ENCODE results near the gene KCTD5. TPM values are rescaled to one million over a fixed set of nuclear protein-coding genes. Genes with fewer than 3 reads are reported as not detected.
"Not testable (repeated sequence)": the region's sequence is repeated elsewhere in the genome, so short reads cannot be mapped to it uniquely, and the experiment has no call there.

Gene KCTD5
- total RNA-seq, 2 donors from 2014 or later = 27.8 to 46.9 TPM

DNA sequence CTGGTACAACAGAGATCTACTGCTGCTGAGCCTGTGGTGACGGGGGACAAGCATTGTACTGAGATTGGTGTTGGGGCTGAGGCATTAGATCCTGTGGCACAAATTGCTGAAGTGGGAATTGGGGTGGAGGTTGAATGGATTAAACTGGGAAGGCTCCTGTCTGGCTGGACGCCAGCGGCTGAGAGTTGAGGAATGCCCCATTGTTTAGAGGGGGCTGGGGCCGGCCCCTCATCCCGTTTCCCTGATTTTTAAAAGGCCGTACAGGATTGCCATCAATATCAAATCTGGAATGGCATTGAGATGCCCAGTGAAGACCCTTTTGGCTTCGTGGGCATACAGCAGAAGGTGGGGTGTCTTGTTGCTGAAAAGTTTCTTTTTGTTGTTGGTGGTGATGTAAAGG is 15.7 kb upstream of the KCTD5 start:
- ATAC-seq; DNase-seq (ENCODE audit: low spot score in 2 of 2); H3K9me3 Mint-ChIP-seq; H3K27ac Mint-ChIP-seq: not testable (repeated sequence)
- H3K36me3 Mint-ChIP-seq = peaks cover 0 to 29% of the 10 kb centered on the region in 2 donors

- H3K9me3 Mint-ChIP-seq; DNase-seq (ENCODE audit: low spot score in 2 of 2); ATAC-seq: not testable (repeated sequence)
- peak overlapping the region; percentile 50 to 77 for H3K27ac Mint-ChIP-seq
- H3K36me3 Mint-ChIP-seq = peaks cover 0 to 29% of the 10 kb centered on the region in 2 donors
Observed at GRCh38 chr16:2669587-2669986, 12.7 kb upstream of the KCTD5 start.

- not testable (repeated sequence) for H3K9me3 Mint-ChIP-seq, ATAC-seq
- Mint-ChIP-seq H3K27ac (peak overlapping the region in 1 of 2 donors; percentile 77), H3K36me3 (peaks cover 0 to 24% of the 10 kb centered on the region in 2 donors)
- DNase-seq (ENCODE audit: low spot score in 2 of 2) = peak; percentile 74 to 77
Observed at GRCh38 chr16:2670017-2670416, 12.3 kb upstream of the KCTD5 start.

DNA sequence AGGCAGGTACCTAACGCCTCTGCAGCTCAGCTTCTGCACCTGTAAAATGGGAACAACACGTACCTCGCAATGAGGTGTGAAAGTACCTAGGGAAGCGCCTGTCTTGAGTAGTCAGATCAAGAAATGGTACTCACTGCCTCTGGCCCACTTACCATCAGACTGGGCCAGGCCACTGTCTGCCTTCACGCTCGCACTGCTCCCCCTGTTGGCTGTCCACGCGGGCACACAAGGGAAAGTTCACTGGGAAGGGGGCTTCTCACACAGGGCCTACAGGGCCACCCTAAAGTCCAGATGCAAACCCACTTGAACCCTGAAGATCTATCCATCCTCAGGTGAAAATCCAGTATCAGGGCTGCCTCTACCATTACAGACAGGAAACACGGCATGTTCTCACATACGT is 11.1 kb upstream of the KCTD5 start:
- not testable (repeated sequence) for ATAC-seq, H3K9me3 Mint-ChIP-seq, H3K27ac Mint-ChIP-seq
- DNase-seq (ENCODE audit: low spot score in 2 of 2) = peak in 1 of 2 donors; percentile 31
- H3K36me3 Mint-ChIP-seq = peaks cover 0 to 23% of the 10 kb centered on the region in 2 donors

DNA sequence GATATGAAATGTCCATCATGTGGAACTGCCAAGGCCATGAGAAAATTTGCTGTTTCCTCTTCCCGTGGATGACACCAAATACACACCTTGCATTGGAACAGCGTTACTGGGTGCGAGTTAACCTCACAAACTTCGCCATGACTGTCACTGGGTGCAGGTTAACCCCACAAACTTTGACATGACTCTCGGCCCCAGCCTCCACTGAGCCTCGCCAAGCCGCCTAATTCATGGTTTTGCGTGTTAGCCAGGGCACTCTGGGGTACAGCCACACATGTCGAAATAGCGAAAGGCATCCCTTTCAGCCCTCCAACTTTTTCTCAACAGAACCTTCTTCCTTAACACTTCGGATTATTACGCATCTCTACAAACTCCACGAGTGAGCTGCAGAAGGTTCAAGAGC is 10.6 kb upstream of the KCTD5 start:
- Mint-ChIP-seq H3K27ac (no peak overlapping the region), H3K36me3 (peaks cover 0 to 18% of the 10 kb centered on the region in 2 donors), H3K9me3 (no peaks in the 10 kb centered on the region)
- ATAC-seq = no peak
- no peak for DNase-seq (ENCODE audit: low spot score in 2 of 2)

- H3K27ac Mint-ChIP-seq = peak overlapping the region; percentile 44 to 71
- peaks cover 0 to 15% of the 10 kb centered on the region in 2 donors for H3K36me3 Mint-ChIP-seq
- peak; percentile 97 to 98 for ATAC-seq
Observed at GRCh38 chr16:2673066-2673999, 9.0 kb upstream of the KCTD5 start.

DNA sequence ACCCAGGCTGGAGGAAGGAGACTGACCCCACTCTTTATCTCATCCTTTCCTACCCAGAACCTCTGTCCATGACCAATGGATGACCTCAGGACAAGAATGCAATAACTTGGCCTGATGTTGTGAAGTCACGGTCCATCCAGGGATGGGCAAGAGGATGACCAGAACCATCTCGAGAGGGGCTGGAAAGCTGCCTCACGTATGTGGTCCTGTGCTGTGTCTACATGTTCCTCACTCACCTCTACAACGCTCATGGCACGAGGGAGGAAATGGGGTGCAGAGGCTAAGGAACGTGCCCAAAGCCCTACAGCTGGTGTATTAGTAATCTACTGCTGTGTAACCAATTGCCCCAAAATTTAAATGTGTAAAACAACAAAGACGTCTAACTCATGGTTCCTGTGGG is 7.3 kb upstream of the KCTD5 start:
- DNase-seq (ENCODE audit: low spot score in 2 of 2) = no peak
- H3K36me3 Mint-ChIP-seq = peaks cover 0 to 5% of the 10 kb centered on the region in 2 donors
- no peak for ATAC-seq
- H3K9me3 Mint-ChIP-seq = no peaks in the 10 kb centered on the region
- H3K27ac Mint-ChIP-seq = no peak overlapping the region

More at GRCh38 chr16:2673066-2673999, 9.0 kb upstream of the KCTD5 start:
- no peaks in the 10 kb centered on the region for H3K9me3 Mint-ChIP-seq
- peak; percentile 93 to 96 for DNase-seq (ENCODE audit: low spot score in 2 of 2)

GRCh38 chr16:2675714-2676113 is 6.6 kb upstream of the KCTD5 start:
- peak overlapping the region in 1 of 2 donors; percentile 94 for H3K27ac Mint-ChIP-seq
- peaks cover 0 to 5% of the 10 kb centered on the region in 2 donors for H3K36me3 Mint-ChIP-seq
- ATAC-seq (no peak), DNase-seq (ENCODE audit: low spot score in 2 of 2) (peak in 1 of 2 donors; percentile 40)
- no peaks in the 10 kb centered on the region for H3K9me3 Mint-ChIP-seq

DNA sequence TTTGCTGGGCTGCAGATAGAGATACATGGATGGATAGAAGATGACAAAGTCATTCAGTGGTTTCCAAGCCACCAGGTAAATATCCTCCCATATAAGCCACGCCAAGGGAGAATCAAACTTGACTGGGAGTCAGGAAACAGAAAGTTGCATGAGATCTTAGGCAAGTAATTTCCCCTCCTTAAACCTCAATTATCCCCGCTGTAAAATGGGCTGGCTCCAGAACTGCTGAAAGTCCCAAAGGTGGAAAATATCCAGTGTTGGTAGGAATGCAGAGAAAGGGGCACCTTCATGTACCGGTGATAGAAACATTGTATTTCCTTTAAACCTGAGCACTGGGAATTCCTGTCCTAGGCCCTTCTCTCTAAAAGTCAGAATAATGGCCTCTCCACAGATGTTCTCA is 5.4 kb upstream of the KCTD5 start:
- H3K27ac Mint-ChIP-seq; H3K9me3 Mint-ChIP-seq; DNase-seq (ENCODE audit: low spot score in 2 of 2); H3K36me3 Mint-ChIP-seq; ATAC-seq: not testable (repeated sequence)

- not testable (repeated sequence) for ATAC-seq; H3K9me3 Mint-ChIP-seq; DNase-seq (ENCODE audit: low spot score in 2 of 2); H3K27ac Mint-ChIP-seq; H3K36me3 Mint-ChIP-seq
Observed at GRCh38 chr16:2678206-2678965, 3.9 kb upstream of the KCTD5 start.

- peak overlapping the region in 1 of 2 donors; percentile 94 for H3K27ac Mint-ChIP-seq
- not testable (repeated sequence) for DNase-seq (ENCODE audit: low spot score in 2 of 2); ATAC-seq; H3K9me3 Mint-ChIP-seq; H3K36me3 Mint-ChIP-seq
Observed at GRCh38 chr16:2679902-2680301, 2.4 kb upstream of the KCTD5 start.

DNA sequence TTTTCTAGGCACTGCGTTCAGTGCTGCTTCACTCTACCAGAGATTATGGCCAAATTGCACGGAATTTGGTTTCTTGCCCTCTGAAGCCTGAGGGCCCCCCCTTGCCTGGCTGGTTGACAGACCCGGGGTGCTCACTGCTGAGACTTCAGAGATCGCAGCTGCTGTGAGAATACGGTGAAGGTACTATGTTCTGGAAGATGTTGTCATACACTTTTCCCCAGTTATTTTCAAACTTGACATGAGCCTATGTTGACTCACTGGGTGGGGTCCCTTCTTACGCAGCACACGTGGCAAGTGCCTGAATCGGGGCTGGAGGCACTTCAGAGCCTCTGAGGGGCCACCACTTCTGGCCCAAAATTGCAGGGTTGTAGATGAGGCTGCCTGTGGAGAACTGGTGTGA is 2.0 kb upstream of the KCTD5 start:
- ATAC-seq = peak in 1 of 2 donors; percentile 38
- peak overlapping the region; percentile 74 to 94 for H3K27ac Mint-ChIP-seq
- DNase-seq (ENCODE audit: low spot score in 2 of 2); H3K36me3 Mint-ChIP-seq; H3K9me3 Mint-ChIP-seq: not testable (repeated sequence)

GRCh38 chr16:2683041-2683440 is 718 bp downstream of the KCTD5 start:
- H3K27ac Mint-ChIP-seq = peak overlapping the region; percentile 94
- not testable (repeated sequence) for H3K36me3 Mint-ChIP-seq; H3K9me3 Mint-ChIP-seq; DNase-seq (ENCODE audit: low spot score in 2 of 2)
- peak in 1 of 2 donors; percentile 0 for ATAC-seq

GRCh38 chr16:2686075-2686474 is 3.8 kb downstream of the KCTD5 start:
- not testable (repeated sequence) for H3K9me3 Mint-ChIP-seq, H3K36me3 Mint-ChIP-seq
- peak in 1 of 2 donors; percentile 9 for ATAC-seq

DNA sequence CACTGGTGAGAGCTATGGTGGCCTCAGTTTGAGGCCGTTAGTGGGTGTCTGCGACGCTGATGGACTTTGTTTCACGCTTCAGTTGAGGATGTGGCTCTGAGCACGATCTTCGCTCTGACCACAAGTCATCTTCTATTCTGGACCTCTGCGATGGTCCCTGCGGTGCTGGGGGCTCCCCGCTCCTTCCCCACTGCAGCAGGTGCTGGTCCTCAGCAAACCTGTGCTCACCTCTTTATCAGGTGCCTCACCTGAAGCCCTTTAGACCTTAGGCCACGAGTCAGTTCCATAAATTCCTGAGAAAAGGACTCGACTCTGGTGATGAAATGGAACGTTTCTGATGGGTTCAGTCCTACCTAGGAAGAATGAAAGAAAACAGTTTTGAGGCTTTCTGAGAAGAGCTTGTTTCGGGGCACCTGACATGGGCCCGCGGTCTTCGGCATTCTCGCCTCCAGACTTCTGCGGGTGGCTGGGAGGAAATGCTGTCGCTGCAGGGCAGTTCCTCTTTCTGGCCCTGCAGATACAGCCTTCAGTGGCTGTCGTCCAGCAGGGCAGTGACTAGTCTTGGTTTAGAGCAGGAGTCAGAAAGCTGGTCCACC is 4.7 kb downstream of the KCTD5 start:
- Mint-ChIP-seq H3K27ac (peak overlapping the region; percentile 65 to 70), H3K36me3 (peaks cover 3 to 9% of the 10 kb centered on the region in 2 donors), H3K9me3 (no peaks in the 10 kb centered on the region)
- DNase-seq (ENCODE audit: low spot score in 2 of 2) (no peak), ATAC-seq (peak in 1 of 2 donors; percentile 20)

More at GRCh38 chr16:2686075-2686474, 3.8 kb downstream of the KCTD5 start:
- DNase-seq (ENCODE audit: low spot score in 2 of 2); H3K27ac Mint-ChIP-seq: not testable (repeated sequence)

DNA sequence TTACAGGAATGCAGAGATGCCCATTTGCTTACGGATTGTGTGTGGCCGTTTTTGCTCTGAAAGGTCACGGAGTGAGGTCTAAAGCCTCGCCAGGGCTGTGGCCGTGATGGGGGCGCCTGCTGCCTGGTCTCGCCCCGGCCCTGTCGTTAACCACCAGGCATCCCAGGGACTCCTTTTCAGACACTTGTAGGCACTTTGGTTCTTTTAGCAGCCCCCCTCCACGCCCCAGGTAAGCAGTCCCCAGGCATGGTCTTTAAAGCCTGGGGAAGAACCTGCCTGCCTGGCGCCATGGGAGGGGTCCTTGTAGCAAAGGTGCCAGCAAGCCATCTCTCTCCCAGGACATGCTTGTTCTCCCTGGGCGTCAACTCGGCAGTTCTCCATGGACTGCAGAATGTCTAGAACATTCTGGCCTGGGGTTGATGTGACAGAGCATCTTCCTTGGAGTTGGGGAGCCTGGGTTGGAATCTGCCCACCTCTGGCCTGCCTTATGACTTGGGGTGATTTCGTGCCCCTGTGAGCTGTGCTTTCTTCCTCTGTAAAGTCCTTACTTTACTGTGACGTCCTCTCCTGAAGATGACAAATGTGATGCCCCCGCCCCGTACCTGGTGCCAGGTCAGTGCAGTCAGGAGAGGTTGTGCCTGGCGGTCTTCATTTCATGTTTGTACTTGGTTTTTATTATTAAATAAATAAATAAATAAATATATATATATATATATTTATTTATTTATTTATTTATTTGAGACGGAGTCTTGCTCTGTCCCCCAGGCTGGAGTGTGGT is 5.4 kb downstream of the KCTD5 start:
- ATAC-seq = no peak
- peak overlapping the region; percentile 65 to 70 for H3K27ac Mint-ChIP-seq
- no peaks in the 10 kb centered on the region for H3K9me3 Mint-ChIP-seq
- H3K36me3 Mint-ChIP-seq = peaks cover 0 to 6% of the 10 kb centered on the region in 2 donors
- no peak for DNase-seq (ENCODE audit: low spot score in 2 of 2)

All from activated naive CD4-positive, alpha-beta T cell treated with anti-CD3 and anti-CD28 coated beads, Interleukin-2, amount 50 U/mL, for 72 hours (primary cell).